Measurements from ENCODE around the gene GPX6. TPM values are rescaled to one million over a fixed set of nuclear protein-coding genes. Genes with fewer than 3 reads are reported as not detected.
"Not testable (repeated sequence)": the region's sequence is repeated elsewhere in the genome, so short reads cannot be mapped to it uniquely, and the experiment has no call there.

GPX6 gene, protein sequence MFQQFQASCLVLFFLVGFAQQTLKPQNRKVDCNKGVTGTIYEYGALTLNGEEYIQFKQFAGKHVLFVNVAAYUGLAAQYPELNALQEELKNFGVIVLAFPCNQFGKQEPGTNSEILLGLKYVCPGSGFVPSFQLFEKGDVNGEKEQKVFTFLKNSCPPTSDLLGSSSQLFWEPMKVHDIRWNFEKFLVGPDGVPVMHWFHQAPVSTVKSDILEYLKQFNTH
- total RNA-seq: not detected
- 0 reads per million in 2 donors for total RNA-seq

DNA sequence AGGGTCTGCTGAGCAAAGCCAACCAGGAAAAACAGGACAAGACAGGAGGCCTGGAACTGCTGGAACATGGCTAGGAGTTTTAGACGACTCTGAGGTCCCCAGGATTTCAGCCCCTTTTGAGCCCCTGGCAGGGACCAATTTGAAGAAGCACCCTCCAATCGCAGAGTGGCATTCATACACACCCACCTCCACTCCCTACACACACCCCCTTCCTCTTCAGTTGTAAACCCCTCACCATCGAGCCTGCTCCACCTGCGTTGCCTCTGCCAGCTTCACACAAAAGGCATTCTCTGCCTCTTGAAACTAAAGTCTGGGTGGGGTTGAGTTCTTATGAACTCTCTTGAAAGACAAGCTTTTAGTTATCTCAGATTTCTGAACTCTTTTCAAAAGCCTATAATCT, at the start of gene GPX6:
Gene GPX6, minus strand, starts transcription at position 118 of the 400 bp plus-strand sequence. Its CDS starts 50 bp downstream, at position 68.
- DNase-seq (no peak), ATAC-seq (no peak)
- peaks cover 4% of the 10 kb centered on the region for H3K4me1 Mint-ChIP-seq
- peaks cover 79% of the 10 kb centered on the region for H3K27me3 Mint-ChIP-seq
- H3K27ac Mint-ChIP-seq: no peak within 1 kb of the TSS
- no peaks in the 10 kb centered on the region for H3K9me3 ChIP-seq (ENCODE audit: control insufficient read depth, low read length, poor library complexity, severe bottlenecking)
- no peak within 1 kb of the TSS for H3K4me3 Mint-ChIP-seq
- peaks cover 2% of the 10 kb centered on the region for H3K36me3 Mint-ChIP-seq (ENCODE audit: low read depth)

DNA sequence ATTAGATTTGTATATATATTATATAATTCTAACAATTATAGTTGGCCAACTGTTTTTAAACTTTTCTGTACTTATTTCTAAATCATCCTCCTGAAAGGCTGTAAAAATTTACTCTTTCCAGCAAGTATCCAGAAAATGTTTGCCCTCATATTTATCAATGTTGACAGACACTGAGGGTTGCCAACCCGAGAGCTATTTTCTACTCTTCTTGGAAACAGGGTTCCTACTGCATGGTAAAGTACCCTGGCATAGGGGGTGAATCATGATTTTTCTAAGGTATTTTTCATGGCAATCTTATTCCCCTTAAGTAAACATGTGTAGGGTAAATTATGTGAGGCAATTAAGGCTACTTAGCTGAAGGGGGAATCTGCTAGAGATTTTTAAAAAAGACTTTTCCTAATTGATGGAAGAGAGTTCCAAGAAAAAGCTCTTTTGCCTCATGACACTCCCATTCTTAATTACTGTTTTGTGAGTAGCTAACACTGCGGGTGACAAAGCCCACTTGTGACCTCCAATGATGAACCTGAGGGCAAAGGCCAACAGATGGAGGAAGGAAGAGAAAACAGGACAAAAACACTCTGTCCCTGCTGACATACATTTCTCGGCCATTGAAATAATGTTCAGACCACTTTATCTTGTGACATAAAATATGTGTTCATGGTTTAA, 48.0 kb upstream of the GPX6 start:
- H3K4me3 Mint-ChIP-seq: no peak overlapping the region
- H3K9me3 ChIP-seq (ENCODE audit: control insufficient read depth, low read length, poor library complexity, severe bottlenecking): no peaks in the 10 kb centered on the region
- ATAC-seq (no peak), DNase-seq (no peak)
- peaks cover 4% of the 10 kb centered on the region for H3K4me1 Mint-ChIP-seq
- no peak overlapping the region for H3K27ac Mint-ChIP-seq
- peaks cover 67% of the 10 kb centered on the region for H3K27me3 Mint-ChIP-seq
- peaks cover 7% of the 10 kb centered on the region for H3K36me3 Mint-ChIP-seq (ENCODE audit: low read depth)

DNA sequence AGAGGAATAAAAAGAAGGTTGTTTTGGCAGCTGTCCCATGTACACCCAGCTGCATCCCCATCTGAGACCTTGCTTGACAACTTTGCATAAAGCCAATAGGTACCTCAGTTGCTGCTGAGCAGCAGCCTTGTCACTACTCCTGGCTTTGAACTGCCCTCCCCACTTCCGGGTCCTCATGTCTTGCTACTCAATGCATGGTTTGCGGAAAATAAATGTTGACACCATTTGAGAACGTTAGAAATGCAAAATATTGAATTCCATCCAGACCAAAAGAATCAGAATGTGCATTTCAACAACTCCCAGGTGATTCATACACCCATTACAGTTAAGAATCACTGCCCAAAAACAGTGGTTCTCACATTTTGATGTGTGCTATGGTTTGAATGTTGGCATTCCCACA, 43.0 kb upstream of the GPX6 start:
- H3K27ac Mint-ChIP-seq: no peak overlapping the region
- no peak for DNase-seq
- ATAC-seq: no peak
- H3K27me3 Mint-ChIP-seq: peaks cover 67% of the 10 kb centered on the region
- peaks cover 4% of the 10 kb centered on the region for H3K36me3 Mint-ChIP-seq (ENCODE audit: low read depth)
- H3K4me3 Mint-ChIP-seq: no peak overlapping the region
- H3K9me3 ChIP-seq (ENCODE audit: control insufficient read depth, low read length, poor library complexity, severe bottlenecking): no peaks in the 10 kb centered on the region
- H3K4me1 Mint-ChIP-seq: peaks cover 4% of the 10 kb centered on the region

DNA sequence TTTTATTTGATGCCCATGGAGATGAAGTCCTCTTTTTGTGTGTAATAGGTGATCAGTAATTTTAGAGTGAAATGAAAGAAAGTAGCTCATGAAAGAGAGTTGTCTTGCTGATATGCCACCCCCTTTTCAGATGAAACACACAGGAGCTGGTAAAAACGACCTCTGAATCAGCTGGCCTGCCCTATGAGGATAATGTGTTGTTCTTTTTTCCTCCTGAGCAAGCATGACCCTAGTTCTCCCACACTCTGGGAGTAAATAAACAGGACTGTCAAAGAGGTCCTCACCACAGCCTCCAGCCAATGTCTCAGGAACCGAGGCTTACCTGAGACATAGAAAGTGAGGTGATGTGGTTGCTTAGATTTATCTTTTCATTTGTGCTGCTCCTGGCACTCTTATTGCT, 39.5 kb upstream of the GPX6 start:
- peaks cover 4% of the 10 kb centered on the region for H3K36me3 Mint-ChIP-seq (ENCODE audit: low read depth)
- peaks cover 77% of the 10 kb centered on the region for H3K27me3 Mint-ChIP-seq
- no peak overlapping the region for H3K27ac Mint-ChIP-seq

DNA sequence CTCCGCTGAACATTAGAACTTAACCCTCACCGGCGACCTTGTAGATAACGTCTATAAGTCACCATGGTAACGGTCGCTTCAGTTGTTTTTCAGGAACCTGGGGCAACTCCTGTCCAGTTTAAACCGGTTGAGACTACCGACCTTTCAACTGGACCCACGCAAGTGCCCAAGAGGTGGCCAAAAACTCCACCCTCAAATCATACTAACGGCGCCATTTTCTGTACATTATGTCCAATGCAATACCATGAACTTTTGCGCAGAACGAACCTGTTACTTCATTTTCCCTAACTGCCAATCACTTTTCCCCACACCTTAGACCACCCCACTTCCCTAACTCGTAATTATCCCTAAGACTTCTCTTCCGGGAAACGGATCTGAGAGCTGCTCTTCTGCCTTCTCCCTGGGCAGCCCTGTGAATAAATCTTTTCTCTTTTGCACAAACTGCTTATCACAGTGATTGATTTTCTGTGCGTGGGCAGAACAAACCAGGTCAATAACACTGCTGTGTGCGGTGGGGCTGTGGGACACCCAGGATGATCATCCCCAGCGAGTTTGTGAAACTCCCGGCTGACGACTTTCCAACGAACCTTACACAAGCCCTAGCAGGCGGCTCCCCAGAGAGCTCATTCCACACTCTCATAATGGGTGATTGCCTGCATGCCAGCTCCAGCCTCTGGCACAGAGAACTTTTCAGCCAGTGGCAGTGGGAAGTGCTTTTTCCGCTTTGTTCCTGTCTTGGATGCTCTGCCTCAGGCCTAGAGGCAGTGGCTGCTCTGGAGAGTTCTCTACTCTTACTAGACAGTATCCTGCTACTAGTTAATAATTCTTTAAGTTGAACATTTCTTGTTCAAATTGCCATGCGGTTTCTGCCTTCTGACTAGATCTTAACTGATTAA, 38.6 kb upstream of the GPX6 start:
- DNase-seq (no peak), ATAC-seq (no peak)
- Mint-ChIP-seq H3K27me3 (peaks cover 77% of the 10 kb centered on the region), H3K36me3 (ENCODE audit: low read depth) (peaks cover 4% of the 10 kb centered on the region), H3K4me1 (peaks cover 2% of the 10 kb centered on the region), H3K4me3 (no peak overlapping the region), H3K27ac (no peak overlapping the region)
- no peaks in the 10 kb centered on the region for H3K9me3 ChIP-seq (ENCODE audit: control insufficient read depth, low read length, poor library complexity, severe bottlenecking)

More for the DNA sequence above, 39.5 kb upstream of the GPX6 start:
- ATAC-seq (no peak), DNase-seq (no peak)
- no peaks in the 10 kb centered on the region for H3K9me3 ChIP-seq (ENCODE audit: control insufficient read depth, low read length, poor library complexity, severe bottlenecking)
- Mint-ChIP-seq H3K4me3 (no peak overlapping the region), H3K4me1 (peaks cover 2% of the 10 kb centered on the region)

DNA sequence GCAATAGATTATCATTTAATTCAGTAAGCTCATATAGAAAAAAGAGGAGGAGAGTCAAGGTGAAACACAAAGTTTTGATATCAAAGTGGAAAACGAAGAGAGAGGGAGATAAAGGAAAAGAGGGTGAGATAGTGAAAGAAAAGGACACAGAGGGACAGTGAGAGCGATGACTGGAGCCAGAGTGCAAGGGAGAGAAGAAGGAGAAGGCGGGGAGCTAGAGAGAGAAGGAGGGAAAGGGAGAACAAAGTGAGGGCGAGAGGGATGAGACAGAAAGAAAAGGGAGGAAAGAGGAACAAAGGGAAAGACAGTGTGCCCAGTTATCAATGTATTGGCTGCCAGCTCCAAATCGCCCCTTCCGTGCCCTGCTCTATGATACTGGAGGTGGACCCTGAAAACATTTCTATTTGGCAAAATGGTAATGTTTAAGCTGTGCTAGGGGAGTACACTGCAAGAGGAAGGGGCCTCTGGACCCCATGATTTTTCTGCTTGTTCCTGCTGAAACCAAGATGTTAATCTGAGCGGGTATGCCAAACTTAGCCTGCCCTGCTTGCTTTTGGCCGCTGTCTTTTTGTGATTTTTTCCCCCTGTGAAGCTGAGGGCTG, 37.9 kb upstream of the GPX6 start:
- Mint-ChIP-seq H3K27me3 (peaks cover 80% of the 10 kb centered on the region), H3K4me1 (peaks cover 2% of the 10 kb centered on the region), H3K4me3 (no peak overlapping the region), H3K27ac (no peak overlapping the region), H3K36me3 (ENCODE audit: low read depth) (peaks cover 4% of the 10 kb centered on the region)
- ATAC-seq (no peak), DNase-seq (no peak)
- H3K9me3 ChIP-seq (ENCODE audit: control insufficient read depth, low read length, poor library complexity, severe bottlenecking): no peaks in the 10 kb centered on the region

DNA sequence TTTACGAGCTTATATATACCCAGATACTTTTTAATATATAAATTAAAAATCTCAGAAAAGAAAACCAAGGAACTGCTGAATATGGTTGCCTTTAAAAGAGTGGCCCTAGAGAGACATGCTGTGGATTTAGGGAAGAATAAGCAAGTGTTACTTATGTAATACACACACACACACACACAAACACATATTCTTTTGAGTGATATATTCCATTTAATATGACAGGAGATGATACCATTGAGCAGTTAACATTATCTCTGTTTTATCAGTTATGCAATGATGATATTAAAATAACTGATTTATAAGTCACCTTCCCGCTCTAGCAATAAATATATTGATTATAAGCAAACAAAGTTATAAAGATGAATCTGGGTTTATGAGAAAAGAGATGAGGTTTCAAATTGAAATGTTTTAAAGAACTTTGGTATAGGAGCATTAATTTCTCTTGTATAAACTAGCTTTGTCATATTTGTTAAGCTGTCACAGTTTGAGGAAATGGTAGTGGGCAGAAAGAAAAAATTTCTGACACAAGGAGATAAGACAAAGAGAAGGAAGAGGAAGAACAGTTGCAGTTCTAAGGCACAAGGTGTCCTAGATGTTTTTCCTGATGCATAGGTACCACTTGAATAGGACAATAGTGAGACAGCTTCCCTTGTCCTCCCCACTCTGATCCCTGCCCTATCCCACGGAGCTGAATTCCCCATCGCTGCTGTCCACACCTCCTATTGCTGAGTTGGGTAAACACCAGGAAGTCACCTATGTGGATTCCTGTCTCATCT, 36.5 kb upstream of the GPX6 start:
- ATAC-seq: no peak
- DNase-seq: no peak
- H3K4me3 Mint-ChIP-seq: no peak overlapping the region
- peaks cover 2% of the 10 kb centered on the region for H3K4me1 Mint-ChIP-seq
- H3K36me3 Mint-ChIP-seq (ENCODE audit: low read depth): peaks cover 4% of the 10 kb centered on the region
- peaks cover 81% of the 10 kb centered on the region for H3K27me3 Mint-ChIP-seq
- H3K9me3 ChIP-seq (ENCODE audit: control insufficient read depth, low read length, poor library complexity, severe bottlenecking): no peaks in the 10 kb centered on the region
- no peak overlapping the region for H3K27ac Mint-ChIP-seq

DNA sequence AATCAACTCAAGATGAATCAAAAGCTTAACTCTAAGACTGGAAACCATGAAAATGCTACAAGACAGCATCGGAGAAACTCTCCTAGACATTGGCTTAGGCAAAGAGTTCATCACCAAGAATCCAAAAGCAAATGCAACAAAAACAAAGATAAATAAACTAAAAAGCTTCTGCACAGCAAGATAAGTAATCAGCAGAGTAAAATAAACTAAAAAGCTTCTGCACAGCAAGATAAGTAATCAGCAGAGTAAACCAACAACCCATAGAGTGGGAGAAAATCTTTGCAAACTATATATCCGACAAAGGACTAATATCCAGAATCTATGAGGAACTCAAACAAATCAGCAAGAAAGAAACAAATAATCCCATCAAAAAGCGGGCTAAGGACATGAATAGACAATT, 31.4 kb upstream of the GPX6 start:
- not testable (repeated sequence) for ATAC-seq; H3K36me3 Mint-ChIP-seq (ENCODE audit: low read depth); H3K27ac Mint-ChIP-seq; DNase-seq; H3K4me3 Mint-ChIP-seq; H3K9me3 ChIP-seq (ENCODE audit: control insufficient read depth, low read length, poor library complexity, severe bottlenecking)
- H3K27me3 Mint-ChIP-seq: peaks cover 68% of the 10 kb centered on the region
- peaks cover 17% of the 10 kb centered on the region for H3K4me1 Mint-ChIP-seq

DNA sequence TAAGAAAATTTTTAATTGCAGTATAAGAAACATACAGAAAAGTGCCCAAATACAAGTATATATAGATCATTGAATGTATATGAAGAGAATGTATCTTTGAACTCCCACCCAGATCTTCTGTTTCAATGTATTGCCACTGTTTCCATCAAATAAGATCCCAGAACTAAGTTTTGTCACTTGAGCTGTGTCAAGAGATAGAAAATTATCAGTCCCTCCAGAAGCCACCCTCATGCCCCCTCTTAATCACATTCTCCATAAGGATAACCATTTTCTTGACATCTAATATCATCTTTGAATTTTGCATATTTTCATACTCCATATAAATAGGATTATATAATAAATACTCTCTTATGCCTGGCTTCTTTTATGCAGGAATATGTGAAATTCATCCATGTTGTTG, 30.4 kb upstream of the GPX6 start:
- peaks cover 2% of the 10 kb centered on the region for H3K36me3 Mint-ChIP-seq (ENCODE audit: low read depth)
- no peak overlapping the region for H3K27ac Mint-ChIP-seq
- ATAC-seq: no peak
- no peak overlapping the region for H3K4me3 Mint-ChIP-seq
- no peak for DNase-seq
- peaks cover 58% of the 10 kb centered on the region for H3K27me3 Mint-ChIP-seq
- no peaks in the 10 kb centered on the region for H3K9me3 ChIP-seq (ENCODE audit: control insufficient read depth, low read length, poor library complexity, severe bottlenecking)
- H3K4me1 Mint-ChIP-seq: peaks cover 17% of the 10 kb centered on the region

DNA sequence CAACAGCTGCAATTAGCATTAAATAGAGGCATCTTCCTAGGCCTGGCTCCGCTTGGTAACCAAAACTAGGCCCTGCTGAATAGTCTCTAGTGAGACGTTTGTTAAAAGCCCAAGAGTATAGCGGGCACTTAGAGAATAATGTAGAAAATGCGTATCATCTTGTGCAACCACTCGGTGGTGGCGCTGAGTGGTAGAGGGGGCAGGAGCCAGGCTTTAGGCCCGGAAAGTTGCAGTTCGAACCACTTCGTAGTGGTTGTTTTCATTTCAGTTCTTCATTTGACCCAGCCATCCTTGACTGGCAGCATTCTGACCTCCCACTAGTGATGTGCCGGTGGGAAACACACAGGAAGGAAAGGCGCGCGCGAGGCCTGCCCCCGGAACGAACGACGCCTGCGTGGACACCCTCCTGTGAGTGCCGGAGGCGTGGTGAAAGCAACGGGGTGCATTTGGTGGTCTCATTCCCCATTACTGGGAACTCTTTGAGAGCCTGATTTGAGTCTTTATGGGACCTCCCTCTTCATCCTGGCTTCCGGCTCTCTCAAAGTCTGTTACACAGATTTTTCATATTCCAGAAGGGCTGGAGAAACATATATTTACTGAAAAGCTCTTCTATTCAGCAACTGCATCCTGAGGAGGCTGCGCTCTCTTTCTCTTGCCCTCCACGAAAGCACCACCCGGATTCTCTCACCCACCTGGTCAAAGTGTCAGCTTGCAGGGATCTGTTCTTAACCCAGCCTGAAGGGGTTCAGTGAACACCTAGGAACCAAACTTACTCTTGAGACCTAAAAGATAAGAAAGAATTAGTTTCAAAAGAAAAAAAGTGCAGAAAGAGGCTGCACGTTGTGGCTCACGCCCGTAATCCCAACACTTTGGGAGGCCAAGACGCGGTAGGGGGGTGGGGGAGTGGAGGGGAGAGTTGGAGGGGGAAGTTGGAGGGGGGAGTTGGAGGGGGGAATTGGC, 28.3 kb upstream of the GPX6 start:
- Mint-ChIP-seq H3K27me3 (peaks cover 42% of the 10 kb centered on the region), H3K4me1 (peaks cover 17% of the 10 kb centered on the region), H3K36me3 (ENCODE audit: low read depth) (peaks cover 2% of the 10 kb centered on the region), H3K4me3 (peak overlapping the region; percentile 87), H3K27ac (peak overlapping the region; percentile 93)
- ATAC-seq (peak; percentile 39), DNase-seq (no peak)
- no peaks in the 10 kb centered on the region for H3K9me3 ChIP-seq (ENCODE audit: control insufficient read depth, low read length, poor library complexity, severe bottlenecking)

DNA sequence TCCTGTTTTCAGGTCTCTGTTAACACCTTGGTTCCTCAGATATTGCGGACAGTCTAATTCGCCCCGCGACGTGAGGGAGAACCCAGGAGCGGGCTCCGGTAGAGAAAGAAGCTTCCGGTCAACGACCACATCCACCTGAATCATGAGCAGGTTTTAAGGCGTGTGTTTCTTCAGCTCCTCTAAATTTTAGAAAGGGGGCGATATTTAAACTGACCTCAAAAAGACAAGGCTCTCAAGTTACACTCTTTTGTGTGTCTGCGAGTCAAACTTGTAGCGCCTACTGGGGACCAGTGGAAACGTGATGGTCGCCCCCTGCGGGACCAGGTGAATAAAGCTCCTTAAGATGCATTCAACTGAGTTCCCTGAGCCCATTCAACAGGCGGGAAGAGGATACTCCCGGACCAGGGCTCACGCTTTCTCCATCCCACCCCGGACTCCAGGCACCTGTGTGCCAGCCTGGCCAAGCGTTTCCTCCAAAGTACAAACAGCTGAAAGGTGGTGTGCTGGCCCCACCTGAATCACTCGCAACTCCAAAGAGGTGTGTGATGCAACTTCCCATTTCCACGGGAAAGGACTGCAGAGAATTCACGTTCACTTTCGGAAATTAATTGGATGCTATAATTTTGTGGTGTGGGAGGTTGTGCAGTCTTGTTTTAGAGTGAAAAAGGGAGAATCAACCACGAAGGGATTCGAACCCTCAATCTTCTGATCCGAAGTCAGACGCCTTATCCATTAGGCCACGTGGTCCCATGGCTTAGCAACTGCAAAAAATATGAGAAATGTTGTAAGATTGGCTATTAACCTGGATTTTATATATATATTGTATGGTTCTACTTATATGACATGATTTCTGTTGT, 27.1 kb upstream of the GPX6 start:
- ATAC-seq (peak; percentile 82), DNase-seq (peak in 2 of 3 donors; percentile 15 to 38)
- peaks cover 2% of the 10 kb centered on the region for H3K36me3 Mint-ChIP-seq (ENCODE audit: low read depth)
- H3K4me1 Mint-ChIP-seq: peaks cover 17% of the 10 kb centered on the region
- H3K9me3 ChIP-seq (ENCODE audit: control insufficient read depth, low read length, poor library complexity, severe bottlenecking): no peaks in the 10 kb centered on the region
- peak overlapping the region; percentile 87 for H3K4me3 Mint-ChIP-seq
- peak overlapping the region; percentile 93 for H3K27ac Mint-ChIP-seq
- peaks cover 44% of the 10 kb centered on the region for H3K27me3 Mint-ChIP-seq
